ENCODE measurements around the gene NFE2L3. TPM values are rescaled to one million over a fixed set of nuclear protein-coding genes. Genes with fewer than 3 reads are reported as not detected.

The NFE2L3 gene
- total and polyA plus RNA-seq, 2 of the 8 experiments (the other 6 are each of a cell fraction or from before 2014, with no cell fraction given): 64.9 to 76.5 TPM

DNA sequence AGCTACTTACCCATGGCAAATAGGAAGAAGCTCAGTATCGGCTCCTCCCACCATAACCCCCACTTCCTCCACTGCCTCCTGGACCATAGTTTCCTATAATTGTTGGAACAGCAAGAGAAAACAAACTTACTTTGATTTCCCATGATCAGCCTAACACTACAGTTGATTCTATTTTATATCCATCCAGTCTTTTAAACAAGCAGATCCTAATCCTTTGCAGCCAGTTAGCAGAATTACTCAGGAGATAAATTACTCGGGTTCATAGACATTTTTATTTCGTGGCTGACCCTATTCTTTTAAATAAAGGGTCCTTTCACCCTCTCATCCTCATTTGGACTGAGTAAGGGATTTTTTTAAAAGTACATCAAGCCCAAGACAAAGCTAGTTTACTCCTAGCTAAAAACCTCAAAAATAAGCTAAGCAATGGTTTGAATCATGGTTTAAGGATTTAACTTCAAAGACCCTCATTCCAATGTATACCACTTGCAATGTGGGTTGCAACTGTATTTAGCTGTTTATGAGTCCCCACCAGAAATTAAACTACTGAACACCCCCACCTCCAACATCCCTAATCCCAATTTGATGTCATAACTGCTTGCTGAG is 40.6 kb downstream of the NFE2L3 start (continued):
- TF ChIP-seq, protein P1, sequence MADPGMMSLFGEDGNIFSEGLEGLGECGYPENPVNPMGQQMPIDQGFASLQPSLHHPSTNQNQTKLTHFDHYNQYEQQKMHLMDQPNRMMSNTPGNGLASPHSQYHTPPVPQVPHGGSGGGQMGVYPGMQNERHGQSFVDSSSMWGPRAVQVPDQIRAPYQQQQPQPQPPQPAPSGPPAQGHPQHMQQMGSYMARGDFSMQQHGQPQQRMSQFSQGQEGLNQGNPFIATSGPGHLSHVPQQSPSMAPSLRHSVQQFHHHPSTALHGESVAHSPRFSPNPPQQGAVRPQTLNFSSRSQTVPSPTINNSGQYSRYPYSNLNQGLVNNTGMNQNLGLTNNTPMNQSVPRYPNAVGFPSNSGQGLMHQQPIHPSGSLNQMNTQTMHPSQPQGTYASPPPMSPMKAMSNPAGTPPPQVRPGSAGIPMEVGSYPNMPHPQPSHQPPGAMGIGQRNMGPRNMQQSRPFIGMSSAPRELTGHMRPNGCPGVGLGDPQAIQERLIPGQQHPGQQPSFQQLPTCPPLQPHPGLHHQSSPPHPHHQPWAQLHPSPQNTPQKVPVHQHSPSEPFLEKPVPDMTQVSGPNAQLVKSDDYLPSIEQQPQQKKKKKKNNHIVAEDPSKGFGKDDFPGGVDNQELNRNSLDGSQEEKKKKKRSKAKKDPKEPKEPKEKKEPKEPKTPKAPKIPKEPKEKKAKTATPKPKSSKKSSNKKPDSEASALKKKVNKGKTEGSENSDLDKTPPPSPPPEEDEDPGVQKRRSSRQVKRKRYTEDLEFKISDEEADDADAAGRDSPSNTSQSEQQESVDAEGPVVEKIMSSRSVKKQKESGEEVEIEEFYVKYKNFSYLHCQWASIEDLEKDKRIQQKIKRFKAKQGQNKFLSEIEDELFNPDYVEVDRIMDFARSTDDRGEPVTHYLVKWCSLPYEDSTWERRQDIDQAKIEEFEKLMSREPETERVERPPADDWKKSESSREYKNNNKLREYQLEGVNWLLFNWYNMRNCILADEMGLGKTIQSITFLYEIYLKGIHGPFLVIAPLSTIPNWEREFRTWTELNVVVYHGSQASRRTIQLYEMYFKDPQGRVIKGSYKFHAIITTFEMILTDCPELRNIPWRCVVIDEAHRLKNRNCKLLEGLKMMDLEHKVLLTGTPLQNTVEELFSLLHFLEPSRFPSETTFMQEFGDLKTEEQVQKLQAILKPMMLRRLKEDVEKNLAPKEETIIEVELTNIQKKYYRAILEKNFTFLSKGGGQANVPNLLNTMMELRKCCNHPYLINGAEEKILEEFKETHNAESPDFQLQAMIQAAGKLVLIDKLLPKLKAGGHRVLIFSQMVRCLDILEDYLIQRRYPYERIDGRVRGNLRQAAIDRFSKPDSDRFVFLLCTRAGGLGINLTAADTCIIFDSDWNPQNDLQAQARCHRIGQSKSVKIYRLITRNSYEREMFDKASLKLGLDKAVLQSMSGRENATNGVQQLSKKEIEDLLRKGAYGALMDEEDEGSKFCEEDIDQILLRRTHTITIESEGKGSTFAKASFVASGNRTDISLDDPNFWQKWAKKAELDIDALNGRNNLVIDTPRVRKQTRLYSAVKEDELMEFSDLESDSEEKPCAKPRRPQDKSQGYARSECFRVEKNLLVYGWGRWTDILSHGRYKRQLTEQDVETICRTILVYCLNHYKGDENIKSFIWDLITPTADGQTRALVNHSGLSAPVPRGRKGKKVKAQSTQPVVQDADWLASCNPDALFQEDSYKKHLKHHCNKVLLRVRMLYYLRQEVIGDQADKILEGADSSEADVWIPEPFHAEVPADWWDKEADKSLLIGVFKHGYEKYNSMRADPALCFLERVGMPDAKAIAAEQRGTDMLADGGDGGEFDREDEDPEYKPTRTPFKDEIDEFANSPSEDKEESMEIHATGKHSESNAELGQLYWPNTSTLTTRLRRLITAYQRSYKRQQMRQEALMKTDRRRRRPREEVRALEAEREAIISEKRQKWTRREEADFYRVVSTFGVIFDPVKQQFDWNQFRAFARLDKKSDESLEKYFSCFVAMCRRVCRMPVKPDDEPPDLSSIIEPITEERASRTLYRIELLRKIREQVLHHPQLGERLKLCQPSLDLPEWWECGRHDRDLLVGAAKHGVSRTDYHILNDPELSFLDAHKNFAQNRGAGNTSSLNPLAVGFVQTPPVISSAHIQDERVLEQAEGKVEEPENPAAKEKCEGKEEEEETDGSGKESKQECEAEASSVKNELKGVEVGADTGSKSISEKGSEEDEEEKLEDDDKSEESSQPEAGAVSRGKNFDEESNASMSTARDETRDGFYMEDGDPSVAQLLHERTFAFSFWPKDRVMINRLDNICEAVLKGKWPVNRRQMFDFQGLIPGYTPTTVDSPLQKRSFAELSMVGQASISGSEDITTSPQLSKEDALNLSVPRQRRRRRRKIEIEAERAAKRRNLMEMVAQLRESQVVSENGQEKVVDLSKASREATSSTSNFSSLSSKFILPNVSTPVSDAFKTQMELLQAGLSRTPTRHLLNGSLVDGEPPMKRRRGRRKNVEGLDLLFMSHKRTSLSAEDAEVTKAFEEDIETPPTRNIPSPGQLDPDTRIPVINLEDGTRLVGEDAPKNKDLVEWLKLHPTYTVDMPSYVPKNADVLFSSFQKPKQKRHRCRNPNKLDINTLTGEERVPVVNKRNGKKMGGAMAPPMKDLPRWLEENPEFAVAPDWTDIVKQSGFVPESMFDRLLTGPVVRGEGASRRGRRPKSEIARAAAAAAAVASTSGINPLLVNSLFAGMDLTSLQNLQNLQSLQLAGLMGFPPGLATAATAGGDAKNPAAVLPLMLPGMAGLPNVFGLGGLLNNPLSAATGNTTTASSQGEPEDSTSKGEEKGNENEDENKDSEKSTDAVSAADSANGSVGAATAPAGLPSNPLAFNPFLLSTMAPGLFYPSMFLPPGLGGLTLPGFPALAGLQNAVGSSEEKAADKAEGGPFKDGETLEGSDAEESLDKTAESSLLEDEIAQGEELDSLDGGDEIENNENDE (IDR thresholded peaks at IDR 0.05; ENCODE audit: insufficient replicate concordance, low read length): no peak
- TF ChIP-seq TAF7 (optimal IDR thresholded peaks at IDR 0.05; ENCODE audit: borderline replicate concordance, low read depth, low read length): no peak
- no peak for TF ChIP-seq SIX5 (IDR thresholded peaks at IDR 0.05; ENCODE audit: low read depth, low read length)
- peak; percentile 27 for TF ChIP-seq POLR2AphosphoS5 (IDR thresholded peaks at IDR 0.05; ENCODE audit: low read depth, low read length)
- TF ChIP-seq ZNF274 (IDR thresholded peaks at IDR 0.05; ENCODE audit: borderline replicate concordance, extremely low read depth, low read length): no peak
- TF ChIP-seq GABPA (IDR thresholded peaks at IDR 0.05; ENCODE audit: borderline replicate concordance, insufficient read depth, low read length): no peak
- TF ChIP-seq PHF8 (conservative IDR thresholded peaks at IDR 0.05; ENCODE audit: low read depth, low read length): no peak
- 0 out of 2 replicates have a peak, but pooled peaks have one; percentile 3 for TF ChIP-seq SP1 (IDR thresholded peaks at IDR 0.05; ENCODE audit: low read depth, low read length)
- no peak for TF ChIP-seq KDM4A (IDR thresholded peaks at IDR 0.05; ENCODE audit: low read depth, low read length, severe bottlenecking)
- TF ChIP-seq POLR2A (IDR thresholded peaks at IDR 0.05; ENCODE audit: control extremely low read depth in 1 of 2, low read depth in 2 of 2, low read length in 2 of 2): peak; percentile 58 to 81
